Right ventricle myocardium inferior (tissue), 1 donor: ENCODE results near the gene SSBP2. TPM values are rescaled to one million over a fixed set of nuclear protein-coding genes. Genes with fewer than 3 reads are reported as not detected.

Source experiments
- ATAC-seq: fragments of 200-7000 bp; cut with Tn5 transposase; one replicate; pipeline ENCODE4 v1.9.1; 2020; ENCODE audit warnings: mild to moderate bottlenecking, moderate library complexity
- DNase-seq: peaks from one replicate; pipeline ENCODE4 v3.0.0; 2021; ENCODE audit errors: missing footprints
- intact Hi-C: fragments of 100-400 bp; cut with DNase I; formaldehyde crosslinking; loops from one replicate; pipeline ENCODE4 v1.11.0; 2022
- total RNA-seq: library from RNA; stranded (reverse); fragmentation: NEBNext Ultra II Directional; extraction: Animal tissue kit (Norgen Biotek cat#: 25700); gene quantifications from one replicate; pipeline ENCODE4 v1.2.1, GENCODE V29; 2021
- donor health status: DM: no; HTN: yes; CAD: no; lungs with severe emphysema.

SSBP2 gene
- total RNA-seq, 1 donor from 2014 or later: 55.4 TPM

- ATAC-seq: no peak
- no peak for DNase-seq
- intact Hi-C loops: no loop called here
These were observed 194.1 kb downstream of the SSBP2 start for GRCh38 chr5:81556809-81557208.

GRCh38 chr5:81555865-81556264, 195.0 kb downstream of the SSBP2 start:
- DNase-seq (no peak), ATAC-seq (no peak)
- intact Hi-C loops: no loop called here

GRCh38 chr5:81554647-81555046, 196.2 kb downstream of the SSBP2 start:
- intact Hi-C loops: no loop called here
- DNase-seq: no peak
- ATAC-seq: no peak

GRCh38 chr5:81553567-81554212, 197.2 kb downstream of the SSBP2 start:
- intact Hi-C loops: no loop called here
- no peak for DNase-seq
- no peak for ATAC-seq

DNA sequence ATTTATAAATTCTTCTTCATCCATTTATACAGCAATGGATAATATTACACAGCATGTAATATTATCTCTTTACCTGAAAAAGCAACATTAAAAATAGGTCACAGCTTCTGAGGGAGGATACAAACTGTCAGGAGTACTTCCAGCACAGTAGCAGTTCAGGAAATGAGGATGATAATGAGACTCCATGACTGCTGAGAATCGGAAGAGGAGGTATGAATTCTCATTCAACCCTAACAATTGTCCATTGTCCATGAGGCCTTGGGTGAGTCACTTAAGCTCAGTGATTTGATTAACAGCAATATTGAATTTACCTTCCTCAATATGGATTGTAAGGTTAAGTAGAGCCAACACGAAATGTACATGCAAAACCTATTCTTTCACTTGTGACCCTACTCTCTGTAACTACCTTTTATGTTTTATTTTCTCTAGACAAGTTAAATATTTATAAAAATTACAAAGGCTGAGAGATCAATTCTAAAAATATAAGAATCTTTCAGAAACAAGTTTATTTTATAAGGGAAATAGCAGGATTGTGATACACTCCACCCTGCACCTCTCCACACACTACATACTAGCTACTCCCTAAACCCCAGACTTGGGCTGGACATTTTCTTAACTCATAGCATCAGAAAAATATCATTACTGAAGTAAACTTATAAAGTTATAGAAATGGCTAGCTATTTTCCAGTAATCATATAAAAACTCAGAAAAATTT, 197.9 kb downstream of the SSBP2 start:
- ATAC-seq: no peak

DNA sequence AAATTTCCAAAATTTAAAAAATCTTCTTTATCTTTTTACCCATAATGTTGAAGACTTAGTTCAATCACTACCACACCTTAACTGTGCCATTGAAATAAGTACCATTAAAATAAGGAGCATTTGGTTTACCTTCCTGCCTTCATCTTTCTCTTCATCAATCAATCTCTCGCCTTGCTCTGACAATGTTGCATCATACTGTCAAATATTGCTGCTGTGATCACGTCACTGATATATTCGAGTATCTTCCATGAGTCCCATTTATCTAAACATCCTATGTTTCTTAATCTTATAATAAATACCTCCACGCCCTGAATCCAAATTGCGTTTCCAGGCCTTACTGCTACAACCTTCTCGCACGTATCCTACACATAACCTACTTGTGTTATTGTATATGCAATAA, 201.8 kb downstream of the SSBP2 start:
- DNase-seq (no peak), ATAC-seq (no peak)
- intact Hi-C loops: no loop called here

More for the DNA sequence above, 197.9 kb downstream of the SSBP2 start:
- no peak for DNase-seq
- intact Hi-C loops: no loop called here

DNA sequence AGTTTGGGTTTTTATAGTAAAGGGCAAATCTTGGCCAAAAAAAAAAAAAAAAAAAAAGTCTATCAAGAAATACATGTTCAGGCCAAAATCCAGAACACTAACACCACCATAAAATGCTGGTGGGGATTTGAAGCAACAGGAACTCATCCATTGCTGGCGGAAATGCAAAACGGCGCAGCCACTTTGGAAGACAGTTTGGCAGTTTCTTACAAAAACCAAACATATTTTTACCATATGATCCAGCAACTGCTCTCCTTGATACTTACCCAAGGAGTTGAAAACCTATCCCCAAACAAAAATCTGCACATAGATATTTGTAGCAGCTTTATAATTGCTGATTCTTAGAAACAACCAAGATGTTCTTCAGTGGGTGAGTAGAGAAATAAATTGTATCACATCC, 203.9 kb downstream of the SSBP2 start:
- intact Hi-C loops: no loop called here
- no peak for DNase-seq
- no peak for ATAC-seq

DNA sequence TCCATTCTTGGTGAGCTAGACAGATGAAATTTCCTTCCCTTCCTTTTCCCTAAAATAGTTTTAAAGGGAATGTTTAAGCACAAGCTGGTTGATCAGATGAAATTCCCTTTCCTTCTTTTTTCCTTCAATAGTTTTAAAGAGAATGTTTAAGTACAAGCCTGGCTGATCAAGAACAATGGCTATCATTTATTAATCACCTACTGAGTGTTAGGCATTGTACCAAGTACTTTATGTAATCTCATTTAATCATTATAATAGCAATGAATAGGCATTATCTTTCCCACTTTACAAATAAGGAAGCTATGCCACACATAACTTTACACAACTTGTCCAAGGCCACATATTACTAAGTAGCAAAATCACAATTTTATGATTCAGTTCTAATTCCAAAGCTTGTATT, 205.0 kb downstream of the SSBP2 start:
- ATAC-seq: no peak
- intact Hi-C loops: loop anchor here (1.0 kb wide), 1 partner anchor 16 kb away; no protein-coding TSS in a partner anchor
- DNase-seq: no peak

- DNase-seq: no peak
- intact Hi-C loops: no loop called here
- no peak for ATAC-seq
These were observed 206.4 kb downstream of the SSBP2 start for GRCh38 chr5:81544351-81545018.

DNA sequence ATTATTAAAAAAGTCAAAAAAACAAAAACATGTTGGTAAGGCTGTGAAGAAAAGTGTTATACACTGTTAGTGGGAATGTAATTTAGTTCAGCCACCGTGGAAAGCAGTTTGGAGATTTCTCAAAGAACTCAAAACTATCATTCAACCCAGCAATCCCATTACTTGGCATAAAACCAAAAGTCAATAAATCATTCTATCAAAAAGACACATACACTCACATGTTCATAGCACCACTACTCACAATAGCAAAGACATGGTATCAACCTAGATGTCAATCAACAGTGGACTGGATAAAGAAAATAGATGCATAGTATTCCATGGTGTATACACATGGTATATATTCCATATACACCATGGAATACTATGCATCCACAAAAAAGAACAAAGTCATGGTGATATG, 208.7 kb downstream of the SSBP2 start:
- DNase-seq: no peak
- ATAC-seq: no peak
- intact Hi-C loops: no loop called here

DNA sequence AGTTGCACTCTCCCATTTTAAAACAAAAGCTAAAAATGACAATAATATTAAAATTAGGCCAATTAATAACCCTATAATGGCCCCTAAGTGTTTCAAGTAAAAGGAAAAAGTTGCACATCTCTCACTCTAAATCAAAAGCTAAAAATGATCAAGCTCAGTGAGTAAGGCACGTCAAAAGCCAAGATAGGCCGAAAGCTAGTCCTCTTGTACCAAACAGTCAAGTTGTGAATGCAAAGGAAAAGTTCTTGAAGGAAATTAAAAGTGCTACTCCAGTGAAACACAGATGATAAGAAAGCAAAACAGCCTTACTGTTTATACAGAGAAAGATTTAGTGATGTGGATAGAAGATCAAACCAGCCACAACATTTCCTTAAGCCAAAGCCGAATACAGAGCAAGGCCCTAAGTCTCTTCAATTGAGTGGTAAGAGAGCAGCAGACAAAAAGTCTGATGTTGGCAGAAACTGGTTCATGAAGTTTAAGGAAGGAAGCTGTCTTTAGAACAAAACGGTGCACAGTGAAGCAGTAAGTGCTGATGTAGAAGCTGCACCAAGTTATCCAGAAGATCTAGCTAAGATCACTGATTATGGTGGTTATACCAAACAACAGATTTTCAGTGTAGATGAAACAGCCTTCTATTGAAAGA, 212.9 kb downstream of the SSBP2 start:
- ATAC-seq: no peak
- intact Hi-C loops: no loop called here
- no peak for DNase-seq

- DNase-seq (no peak), ATAC-seq (no peak)
- intact Hi-C loops: no loop called here
These were observed 216.5 kb downstream of the SSBP2 start for GRCh38 chr5:81534441-81534840.

DNA sequence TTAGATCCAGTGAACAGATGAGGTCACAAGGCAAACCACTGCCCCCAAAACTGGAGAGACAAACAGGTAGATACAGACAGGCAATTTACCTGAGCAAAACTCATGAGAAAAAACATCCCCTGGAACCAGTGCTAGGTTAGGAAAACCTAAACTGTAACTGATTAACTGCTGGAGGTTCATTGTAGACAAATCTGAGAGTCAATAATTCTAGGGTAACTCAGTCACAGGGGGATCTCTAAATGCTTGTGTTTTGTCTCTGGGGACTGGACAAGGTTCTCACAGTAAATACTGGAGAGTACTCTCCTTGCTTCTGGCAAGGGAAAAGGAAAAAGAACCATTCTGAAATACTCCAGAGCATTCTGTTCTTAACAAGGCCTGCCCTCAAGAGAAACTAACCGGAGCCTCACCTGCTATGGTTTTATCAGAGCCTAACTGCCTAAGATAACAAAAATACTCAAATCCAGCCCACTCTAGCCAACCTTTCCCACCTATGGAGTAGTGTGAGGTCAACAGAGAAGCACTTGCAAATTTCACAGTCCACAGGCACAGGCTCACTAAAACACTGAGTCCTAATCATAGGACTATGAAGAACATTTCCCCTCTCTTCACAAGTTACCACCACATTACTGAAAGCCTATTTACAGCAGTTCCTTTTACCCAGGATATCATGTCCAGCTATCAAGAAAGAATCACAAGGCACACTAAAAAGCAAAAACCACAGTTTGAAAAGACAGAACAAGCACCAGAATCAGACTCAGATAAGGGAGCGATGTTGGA, 217.1 kb downstream of the SSBP2 start:
- intact Hi-C loops: no loop called here
- no peak for ATAC-seq
- no peak for DNase-seq

- intact Hi-C loops: loop anchor here (1.0 kb wide), 1 partner anchor 15 kb away; no protein-coding TSS in a partner anchor
- ATAC-seq (no peak), DNase-seq (no peak)
These were observed 220.0 kb downstream of the SSBP2 start for GRCh38 chr5:81530919-81531318.

- intact Hi-C loops: no loop called here
- DNase-seq (no peak), ATAC-seq (no peak)
These were observed 225.2 kb downstream of the SSBP2 start for GRCh38 chr5:81525690-81526089.

DNA sequence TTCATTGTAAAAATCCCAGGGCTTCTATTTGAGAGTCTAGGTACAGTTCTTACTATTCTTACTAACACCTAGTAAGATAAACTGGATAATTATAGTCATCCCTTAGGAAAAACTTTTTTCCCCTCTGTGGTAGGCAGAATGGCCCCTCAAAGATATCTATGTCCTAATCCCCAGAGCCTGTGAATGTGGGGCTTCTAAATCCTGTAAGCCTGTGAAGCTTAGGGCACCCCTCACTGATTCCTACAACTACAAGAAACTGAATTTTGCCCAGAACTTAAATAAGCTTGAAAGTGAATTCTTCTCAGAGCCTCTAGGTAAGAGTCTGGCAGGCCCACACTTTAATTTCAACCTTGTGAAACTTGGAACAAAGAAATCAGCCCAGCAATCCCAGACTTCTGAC, 226.9 kb downstream of the SSBP2 start:
- DNase-seq (no peak), ATAC-seq (no peak)
- intact Hi-C loops: no loop called here

DNA sequence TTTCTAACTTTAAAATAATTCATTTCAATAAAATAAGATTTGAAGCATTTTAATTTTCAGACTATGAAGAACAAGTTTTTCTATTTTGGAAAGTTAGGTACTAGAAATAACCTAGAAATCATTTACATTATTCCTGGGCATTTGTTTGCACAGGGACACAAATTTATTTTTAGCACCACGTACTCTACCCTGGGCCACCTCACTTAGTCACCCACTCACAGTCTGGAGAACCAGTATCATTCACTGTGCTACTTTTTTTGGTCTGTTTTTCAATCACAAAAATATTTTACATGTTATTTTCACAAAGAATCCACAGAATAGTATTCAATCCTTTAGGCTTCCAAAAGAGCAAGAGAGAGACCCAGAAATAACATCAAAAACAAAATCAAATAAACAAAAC, 228.3 kb downstream of the SSBP2 start:
- intact Hi-C loops: no loop called here
- ATAC-seq: no peak

DNA sequence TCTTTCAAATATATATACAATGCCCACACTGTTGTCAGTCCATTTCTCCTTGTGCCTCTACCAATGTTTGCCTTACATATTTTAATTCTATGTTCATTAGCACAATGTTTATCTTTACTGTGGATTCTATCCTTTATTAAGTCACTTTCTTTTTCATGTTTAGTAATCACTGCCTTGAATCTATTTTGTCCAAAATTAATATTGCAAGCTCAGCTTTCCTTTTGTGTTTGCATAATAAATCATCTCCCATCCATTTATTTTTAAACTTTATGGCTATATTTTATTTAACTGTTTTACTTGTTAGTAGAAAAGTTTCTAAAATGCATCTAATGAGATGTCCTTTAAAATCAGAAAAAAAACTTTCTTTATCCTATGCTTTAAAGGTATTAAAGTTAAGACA, 230.1 kb downstream of the SSBP2 start:
- intact Hi-C loops: no loop called here
- ATAC-seq: no peak

More for the DNA sequence above, 228.3 kb downstream of the SSBP2 start:
- DNase-seq: no peak

More for the DNA sequence above, 230.1 kb downstream of the SSBP2 start:
- no peak for DNase-seq
